Prostate gland (tissue), 2 donors: ENCODE measurements around the gene TTC19.

ENCODE experiments used
- POLR2A ChIP-seq: fragments of 450-650 bp; IDR thresholded peaks from one replicate; pipeline ENCODE4 v1.6.1; 2016; ENCODE audit warnings: antibody characterized with exemption, mild to moderate bottlenecking
- POLR2AphosphoS5 ChIP-seq: sonication (generic); formaldehyde crosslinking; IDR thresholded peaks from one replicate; pipeline ENCODE4 v1.6.1; 2017; ENCODE audit warnings: antibody characterized with exemption
- TF ChIP-seq, protein P1 (sequence below), 4 experiments: fragments of 200-600 bp in 2 of 4; fragments of 450-650 bp in 2 of 4; sonication (generic) in 2 of 4; IDR thresholded peaks; 1 replicate in 3 of 4; 2 replicates in 1 of 4; pipeline ENCODE4 v1.5.1; 2016 to 2019; ENCODE audit warnings: antibody characterized with exemption in 4 of 4, mild to moderate bottlenecking in 2 of 4, moderate library complexity in 2 of 4

DNA sequence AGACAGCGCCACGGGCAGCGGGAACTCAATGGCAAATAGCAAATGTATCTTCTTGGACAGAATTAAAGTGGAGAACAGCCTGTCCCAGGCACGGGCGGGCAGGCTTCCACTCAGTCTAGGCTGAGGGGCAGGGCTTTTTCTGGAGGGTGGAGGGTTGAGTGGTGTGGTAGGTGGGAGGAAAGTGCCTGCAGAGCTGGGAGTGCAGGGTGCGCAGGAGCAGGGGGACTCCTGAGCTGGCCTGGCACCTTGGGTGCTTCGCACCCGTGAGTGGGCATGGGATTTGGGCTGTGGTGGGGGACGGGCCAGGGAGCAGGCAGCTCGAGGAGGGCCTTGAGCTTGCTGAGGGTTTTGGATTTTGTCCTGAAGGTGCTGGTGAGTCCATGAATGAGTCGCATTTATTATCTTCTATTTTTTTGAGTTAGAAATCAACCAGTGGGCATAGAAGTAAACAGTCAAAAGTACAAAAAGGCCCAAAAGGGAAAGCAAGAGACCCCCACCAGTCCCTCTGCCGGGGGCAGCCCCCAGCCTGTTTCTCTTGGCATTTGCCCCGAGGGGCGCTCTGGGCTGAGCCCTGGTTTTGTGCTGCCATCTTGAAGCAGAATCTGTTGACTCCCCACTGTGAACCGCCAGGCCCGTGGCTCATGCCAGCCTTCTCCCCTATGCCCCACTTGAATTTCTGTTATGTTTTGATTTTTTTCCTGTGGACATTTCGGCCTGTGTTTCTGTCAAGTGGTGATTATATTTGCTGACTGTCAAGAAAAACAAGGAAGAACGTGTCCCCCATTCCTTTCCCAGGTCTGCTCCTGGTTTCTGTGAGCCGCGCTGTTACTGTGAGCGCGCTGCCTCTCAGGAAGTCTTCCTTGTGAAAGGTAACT lies 46.5 kb upstream of the TTC19 start:
- TF ChIP-seq POLR2A (no peak), POLR2AphosphoS5 (no peak)
- TF ChIP-seq, protein P1, sequence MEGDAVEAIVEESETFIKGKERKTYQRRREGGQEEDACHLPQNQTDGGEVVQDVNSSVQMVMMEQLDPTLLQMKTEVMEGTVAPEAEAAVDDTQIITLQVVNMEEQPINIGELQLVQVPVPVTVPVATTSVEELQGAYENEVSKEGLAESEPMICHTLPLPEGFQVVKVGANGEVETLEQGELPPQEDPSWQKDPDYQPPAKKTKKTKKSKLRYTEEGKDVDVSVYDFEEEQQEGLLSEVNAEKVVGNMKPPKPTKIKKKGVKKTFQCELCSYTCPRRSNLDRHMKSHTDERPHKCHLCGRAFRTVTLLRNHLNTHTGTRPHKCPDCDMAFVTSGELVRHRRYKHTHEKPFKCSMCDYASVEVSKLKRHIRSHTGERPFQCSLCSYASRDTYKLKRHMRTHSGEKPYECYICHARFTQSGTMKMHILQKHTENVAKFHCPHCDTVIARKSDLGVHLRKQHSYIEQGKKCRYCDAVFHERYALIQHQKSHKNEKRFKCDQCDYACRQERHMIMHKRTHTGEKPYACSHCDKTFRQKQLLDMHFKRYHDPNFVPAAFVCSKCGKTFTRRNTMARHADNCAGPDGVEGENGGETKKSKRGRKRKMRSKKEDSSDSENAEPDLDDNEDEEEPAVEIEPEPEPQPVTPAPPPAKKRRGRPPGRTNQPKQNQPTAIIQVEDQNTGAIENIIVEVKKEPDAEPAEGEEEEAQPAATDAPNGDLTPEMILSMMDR (IDR thresholded peaks at IDR 0.05), result no peak
